Right lobe of liver (tissue), 4 donors: Measurements from ENCODE around the gene ALDH1A1.

Experiments used
- POLR2A ChIP-seq: fragments of 450-650 bp; IDR thresholded peaks from one replicate; pipeline ENCODE4 v1.6.1; 2017; ENCODE audit warnings: antibody characterized with exemption, mild to moderate bottlenecking
- TF ChIP-seq, protein P1 (sequence below), 4 donors: fragments of 200-600 bp in 3 of 4; fragments of 450-650 bp in 1 of 4; IDR thresholded peaks; one replicate each; pipeline versions ENCODE4 v1.5.1 to v1.8.0; 2016 to 2022; ENCODE audit warnings: antibody characterized with exemption in 4 of 4, mild to moderate bottlenecking in 2 of 4
- donor health status: DM: no; HTN: no; CAD: no.
- donor health status: DM: no; HTN: no; CAD: no.
- donor health status: DM: no; HTN: yes; CAD: no.

DNA sequence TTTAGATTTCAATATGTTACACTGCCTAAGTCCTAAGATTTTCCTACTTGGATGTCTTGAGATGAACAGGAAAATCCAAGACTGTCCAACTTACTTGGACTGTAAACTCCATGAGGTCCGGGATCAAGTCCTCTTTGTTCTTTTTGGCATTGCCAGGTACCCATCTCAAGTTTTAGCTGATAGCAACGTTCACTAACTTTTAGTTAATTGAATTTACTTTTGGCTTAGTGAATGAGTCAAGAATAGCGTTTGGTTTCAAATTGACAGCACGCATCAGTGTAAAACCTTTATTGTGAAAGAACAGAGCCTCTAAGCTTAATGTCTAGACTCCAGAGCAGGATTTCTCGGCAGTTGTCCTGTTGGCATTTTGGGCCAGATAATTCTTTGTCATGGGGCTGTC lies 37.2 kb downstream of the ALDH1A1 start:
- TF ChIP-seq, protein P1, sequence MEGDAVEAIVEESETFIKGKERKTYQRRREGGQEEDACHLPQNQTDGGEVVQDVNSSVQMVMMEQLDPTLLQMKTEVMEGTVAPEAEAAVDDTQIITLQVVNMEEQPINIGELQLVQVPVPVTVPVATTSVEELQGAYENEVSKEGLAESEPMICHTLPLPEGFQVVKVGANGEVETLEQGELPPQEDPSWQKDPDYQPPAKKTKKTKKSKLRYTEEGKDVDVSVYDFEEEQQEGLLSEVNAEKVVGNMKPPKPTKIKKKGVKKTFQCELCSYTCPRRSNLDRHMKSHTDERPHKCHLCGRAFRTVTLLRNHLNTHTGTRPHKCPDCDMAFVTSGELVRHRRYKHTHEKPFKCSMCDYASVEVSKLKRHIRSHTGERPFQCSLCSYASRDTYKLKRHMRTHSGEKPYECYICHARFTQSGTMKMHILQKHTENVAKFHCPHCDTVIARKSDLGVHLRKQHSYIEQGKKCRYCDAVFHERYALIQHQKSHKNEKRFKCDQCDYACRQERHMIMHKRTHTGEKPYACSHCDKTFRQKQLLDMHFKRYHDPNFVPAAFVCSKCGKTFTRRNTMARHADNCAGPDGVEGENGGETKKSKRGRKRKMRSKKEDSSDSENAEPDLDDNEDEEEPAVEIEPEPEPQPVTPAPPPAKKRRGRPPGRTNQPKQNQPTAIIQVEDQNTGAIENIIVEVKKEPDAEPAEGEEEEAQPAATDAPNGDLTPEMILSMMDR (IDR thresholded peaks at IDR 0.05), result no peak
- no peak for TF ChIP-seq POLR2A
